Testis (tissue), 3 donors: ENCODE results near the gene C5orf58. TPM values are rescaled to one million over a fixed set of nuclear protein-coding genes. Genes with fewer than 3 reads are reported as not detected.

ENCODE experiments used
- DNase-seq: peaks from one replicate; pipeline ENCODE4 v3.0.0-alpha.2; 2019
- H3K27ac ChIP-seq, 2 donors: fragments of 200-600 bp; sonication (generic); one replicate each; pipeline ENCODE4 v1.5.1; 2019
- H3K27me3 ChIP-seq: fragments of 200-600 bp; sonication (generic); one replicate; pipeline ENCODE4 v1.5.1; 2019
- H3K36me3 ChIP-seq: fragments of 200-600 bp; sonication (generic); one replicate; pipeline ENCODE4 v1.5.1; 2017; ENCODE audit warnings: low read depth; ENCODE audit errors: missing control alignments
- H3K4me1 ChIP-seq: fragments of 200-600 bp; sonication (generic); one replicate; pipeline ENCODE4 v1.5.1; 2019
- H3K4me3 ChIP-seq, 2 donors: fragments of 200-600 bp; sonication (generic); one replicate each; pipeline ENCODE4 v1.5.1; 2017 to 2019
- H3K9me3 ChIP-seq: fragments of 200-600 bp; sonication (generic); one replicate; pipeline ENCODE4 v1.5.1; 2017
- CTCF ChIP-seq, 3 experiments: fragments of 450-650 bp in 2 of 3; fragments of 200-600 bp in 1 of 3; sonication (generic) in 1 of 3; IDR thresholded peaks; one replicate each; pipeline ENCODE4 v1.5.1; 2016 to 2019; ENCODE audit warnings: antibody characterized with exemption in 3 of 3, mild to moderate bottlenecking in 2 of 3, moderate library complexity in 1 of 3
- POLR2A ChIP-seq: fragments of 450-650 bp; IDR thresholded peaks from one replicate; pipeline ENCODE4 v1.6.1; 2017; ENCODE audit warnings: antibody characterized with exemption, mild to moderate bottlenecking, moderate library complexity
- intact Hi-C: fragments of 100-400 bp; cut with DNase I; formaldehyde crosslinking; loops from one replicate; pipeline ENCODE4 v1.15.1; 2023; ENCODE audit warnings: low total_unique reads
- polyA plus RNA-seq: library from polyadenylated mRNA; stranded (reverse); fragments of 350-450 nt; fragmentation: Illumina TruSeq; extraction: RNeasy Lipid Tissue Mini Kit (QIAGEN cat#74804); gene quantifications from one replicate; pipeline ENCODE4 v1.2.3, GENCODE V29; 2014; ENCODE audit warnings: low read depth, low replicate concordance; ENCODE audit not compliant: insufficient read depth
- total RNA-seq, 2 donors: library from RNA; depleted of rRNA; stranded (reverse); fragments of >200 nt; gene quantifications; one replicate each; pipeline ENCODE4 v1.2.3, GENCODE V29; 2016

Gene C5orf58
- total and polyA plus RNA-seq, 3 donors from 2014 or later: 40.9 to 266 (median 72.7) TPM

- no peak overlapping the region for H3K4me3 ChIP-seq
- H3K9me3 ChIP-seq: no peaks in the 10 kb centered on the region
- no peaks in the 10 kb centered on the region for H3K36me3 ChIP-seq
- DNase-seq: no peak
- no peaks in the 10 kb centered on the region for H3K4me1 ChIP-seq
- no peak overlapping the region for H3K27ac ChIP-seq
- TF ChIP-seq CTCF (IDR thresholded peaks at IDR 0.05) (no peak), POLR2A (no peak)
- intact Hi-C loops: no loop called here
- H3K27me3 ChIP-seq: no peaks in the 10 kb centered on the region
These were observed 61.8 kb downstream of the C5orf58 start for GRCh38 chr5:170294556-170294955.

Other genes starting within 250 kb of the C5orf58 start
- gene FOXI1, start 127.1 kb upstream of the C5orf58 start, total RNA-seq: under 1 TPM in 1 of 2 donors, not detected in 1; 0.19 TPM
- 0.26 TPM for gene FOXI1, start 127.1 kb upstream of the C5orf58 start, polyA plus RNA-seq
- 10 to 100 TPM in 1 of 2 donors, 1 to 10 TPM in 1; 8.6 to 11.5 TPM for gene LCP2, start 64.8 kb downstream of the C5orf58 start, total RNA-seq
- gene LCP2, start 64.8 kb downstream of the C5orf58 start, polyA plus RNA-seq: 14.2 TPM
- 1 to 10 TPM; 2.5 to 3.1 TPM for gene KCNMB1, start 156.4 kb downstream of the C5orf58 start, total RNA-seq
- 4.6 TPM for gene KCNMB1, start 156.4 kb downstream of the C5orf58 start, polyA plus RNA-seq